Fibroblast of mammary gland (primary cell): ENCODE measurements around the gene ACACB.

Experiments
- DNase-seq: peaks from one replicate; pipeline ENCODE4 v3.0.0-alpha.2; 2010; ENCODE audit warnings: low read depth
- H3K4me3 ChIP-seq: 2 replicates; pipeline ENCODE4 v1.5.1; 2011; ENCODE audit warnings: low read depth, mild to moderate bottlenecking, low read length, moderate library complexity; ENCODE audit not compliant: control insufficient read depth
- CTCF ChIP-seq: conservative IDR thresholded peaks from 2 replicates; pipeline ENCODE4 v1.5.1; 2011; ENCODE audit warnings: low read depth, low read length, inconsistent platforms; ENCODE audit not compliant: control insufficient read depth, insufficient read depth

The ACACB gene

GRCh38 chr12:109263439-109263838, 147.1 kb downstream of the ACACB start:
- H3K4me3 ChIP-seq: no peak overlapping the region
- DNase-seq: no peak
- no peak for TF ChIP-seq CTCF

GRCh38 chr12:109264095-109264942, 147.9 kb downstream of the ACACB start:
- peak; percentile 76 for TF ChIP-seq CTCF
- DNase-seq: peak; percentile 62
- H3K4me3 ChIP-seq: no peak overlapping the region

- TF ChIP-seq CTCF: no peak
- DNase-seq: no peak
- H3K4me3 ChIP-seq: no peak overlapping the region
Observed at GRCh38 chr12:109264943-109265650, 148.7 kb downstream of the ACACB start.

GRCh38 chr12:109266106-109266879, 149.9 kb downstream of the ACACB start:
- TF ChIP-seq CTCF: no peak
- H3K4me3 ChIP-seq: no peak overlapping the region
- no peak for DNase-seq

- no peak for TF ChIP-seq CTCF
- H3K4me3 ChIP-seq: no peak overlapping the region
- no peak for DNase-seq
Observed at GRCh38 chr12:109267361-109267760, 151.0 kb downstream of the ACACB start.

GRCh38 chr12:109268896-109269295, 152.5 kb downstream of the ACACB start:
- DNase-seq: no peak
- TF ChIP-seq CTCF: no peak
- H3K4me3 ChIP-seq: no peak overlapping the region
